WTC11 (cell line): ENCODE data around the gene NRG3. TPM values are rescaled to one million over a fixed set of nuclear protein-coding genes. Genes with fewer than 3 reads are reported as not detected.

Experiments
- ATAC-seq: fragments of 200-7000 bp; cut with Tn5 transposase; 2 replicates; pipeline ENCODE4 v1.10.0; 2021; ENCODE audit warnings: mild to moderate bottlenecking, moderate library complexity
- CTCF ChIA-PET: fragments of 300-600 bp; sonication (Branson Sonifier 250); formaldehyde crosslinking; loops from one replicate; lab custom pipeline; 2021; ENCODE audit warnings: antibody characterized with exemption; lab: Charles Lee
- POLR2A ChIA-PET: fragments of 350-600 bp; sonication (Branson Sonifier 250); formaldehyde crosslinking; loops from one replicate; lab custom pipeline; 2021; ENCODE audit warnings: antibody characterized with exemption; lab: Charles Lee
- DNase-seq: peaks from one replicate; pipeline ENCODE4 v3.0.0; 2021; ENCODE audit warnings: low spot score
- H3K27ac Mint-ChIP-seq: 2 replicates; pipeline ENCODE4 v1.8.0; 2021; ENCODE audit warnings: mixed read lengths
- H3K27me3 Mint-ChIP-seq: 2 replicates; pipeline ENCODE4 v1.8.0; 2021; ENCODE audit warnings: low read depth, mild to moderate bottlenecking, moderate library complexity, mixed read lengths
- H3K36me3 Mint-ChIP-seq: 2 replicates; pipeline ENCODE4 v1.8.0; 2021; ENCODE audit warnings: mixed read lengths
- H3K4me1 Mint-ChIP-seq: 2 replicates; pipeline ENCODE4 v1.8.0; 2022; ENCODE audit warnings: mixed read lengths
- H3K4me3 Mint-ChIP-seq: 2 replicates; pipeline ENCODE4 v1.8.0; 2021; ENCODE audit warnings: mild to moderate bottlenecking, moderate library complexity, mixed read lengths
- H3K9me3 Mint-ChIP-seq: 2 replicates; pipeline ENCODE4 v1.8.0; 2021; ENCODE audit warnings: mixed read lengths
- ATF1 ChIP-seq: sonication (generic); formaldehyde crosslinking; IDR thresholded peaks from 2 replicates; pipeline ENCODE4 v1.8.1; 2023; ENCODE audit warnings: mild to moderate bottlenecking, moderate library complexity, missing genetic modification reagents
- KAT7 ChIP-seq: sonication (generic); formaldehyde crosslinking; IDR thresholded peaks from 2 replicates; pipeline ENCODE4 v1.8.1; 2023; ENCODE audit warnings: missing genetic modification reagents, mild to moderate bottlenecking, borderline replicate concordance
- NFATC4 ChIP-seq: fragments of 250-450 bp; sonication (Bioruptor Pico); IDR thresholded peaks from 2 replicates; pipeline ENCODE4 v1.9.0; 2021; ENCODE audit warnings: mild to moderate bottlenecking
- NFYB ChIP-seq: sonication (generic); formaldehyde crosslinking; conservative IDR thresholded peaks from 2 replicates; pipeline ENCODE4 v1.8.0; 2022; ENCODE audit warnings: low read depth, missing genetic modification reagents
- NR3C1 ChIP-seq: sonication (generic); formaldehyde crosslinking; conservative IDR thresholded peaks from 2 replicates; pipeline ENCODE4 v1.8.1; 2023; ENCODE audit warnings: low read depth, mild to moderate bottlenecking, missing genetic modification reagents
- TEAD1 ChIP-seq: sonication (generic); formaldehyde crosslinking; IDR thresholded peaks from 2 replicates; pipeline ENCODE4 v1.8.0; 2022; ENCODE audit warnings: mild to moderate bottlenecking, missing genetic modification reagents
- TP53 ChIP-seq: sonication (generic); formaldehyde crosslinking; IDR thresholded peaks from 2 replicates; pipeline ENCODE4 v1.8.1; 2023; ENCODE audit warnings: mild to moderate bottlenecking, missing genetic modification reagents
- ZNF219 ChIP-seq: sonication (generic); formaldehyde crosslinking; IDR thresholded peaks from 2 replicates; pipeline ENCODE4 v1.8.0; 2023; ENCODE audit warnings: missing genetic modification reagents, mild to moderate bottlenecking, borderline replicate concordance
- total RNA-seq: library from RNA; stranded (reverse); gene quantifications from 3 replicates; pipeline ENCODE4 v1.2.3, GENCODE V29; 2021
- TF ChIP-seq, protein P1 (sequence below): sonication (generic); formaldehyde crosslinking; IDR thresholded peaks from 2 replicates; pipeline ENCODE4 v1.8.0; 2023; ENCODE audit warnings: missing genetic modification reagents, mild to moderate bottlenecking, borderline replicate concordance
- TF ChIP-seq, protein P2 (sequence below): sonication (generic); formaldehyde crosslinking; IDR thresholded peaks from 2 replicates; pipeline ENCODE4 v1.8.1; 2022; ENCODE audit warnings: mild to moderate bottlenecking, missing genetic modification reagents, moderate library complexity, borderline replicate concordance
- TF ChIP-seq, protein P3 (sequence below): sonication (generic); formaldehyde crosslinking; conservative IDR thresholded peaks from 2 replicates; pipeline ENCODE4 v1.8.1; 2023; ENCODE audit warnings: mild to moderate bottlenecking, low read depth, missing genetic modification reagents, moderate library complexity
- TF ChIP-seq, protein P4 (sequence below): fragments of 200-600 bp; IDR thresholded peaks from 2 replicates; pipeline ENCODE4 v1.8.0; 2022; ENCODE audit warnings: antibody characterized with exemption
- TF ChIP-seq, protein P5 (sequence below): sonication (generic); formaldehyde crosslinking; IDR thresholded peaks from 2 replicates; pipeline ENCODE4 v1.8.1; 2022; ENCODE audit warnings: low read depth, missing genetic modification reagents, borderline replicate concordance
- TF ChIP-seq, protein P6 (sequence below): sonication (generic); formaldehyde crosslinking; IDR thresholded peaks from 2 replicates; pipeline ENCODE4 v1.8.1; 2023; ENCODE audit warnings: mild to moderate bottlenecking, moderate library complexity, missing genetic modification reagents
- TF ChIP-seq, protein P7 (sequence below): sonication (generic); formaldehyde crosslinking; conservative IDR thresholded peaks from 2 replicates; pipeline ENCODE4 v1.8.1; 2022; ENCODE audit warnings: mild to moderate bottlenecking, missing genetic modification reagents
- TF ChIP-seq, protein P8 (sequence below): sonication (generic); formaldehyde crosslinking; IDR thresholded peaks from 2 replicates; pipeline ENCODE4 v1.8.0; 2022; ENCODE audit warnings: mild to moderate bottlenecking, missing genetic modification reagents

NRG3 gene
- total RNA-seq, 1 experiment from 2014 or later, result 7.0 TPM

DNA sequence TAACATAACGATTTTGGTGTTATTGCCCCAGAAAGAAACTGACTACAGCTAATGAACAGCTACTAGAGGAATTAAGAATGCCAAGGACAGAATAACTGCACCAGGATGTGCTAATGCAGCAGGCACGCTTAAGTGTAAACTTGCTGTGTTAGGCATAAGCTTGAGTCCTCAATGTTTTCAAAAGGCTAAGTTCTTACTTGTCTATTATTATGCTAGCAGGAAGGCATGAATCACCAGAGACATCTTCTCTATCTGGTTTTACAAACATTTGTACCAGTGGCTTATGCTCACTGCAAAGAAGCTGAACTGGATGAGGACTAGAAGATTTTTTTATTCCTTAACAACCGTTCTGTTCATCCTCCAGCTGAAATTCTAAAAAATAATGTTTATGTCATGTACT, 1035.3 kb downstream of the NRG3 start (continued):
- TF ChIP-seq, protein P1, sequence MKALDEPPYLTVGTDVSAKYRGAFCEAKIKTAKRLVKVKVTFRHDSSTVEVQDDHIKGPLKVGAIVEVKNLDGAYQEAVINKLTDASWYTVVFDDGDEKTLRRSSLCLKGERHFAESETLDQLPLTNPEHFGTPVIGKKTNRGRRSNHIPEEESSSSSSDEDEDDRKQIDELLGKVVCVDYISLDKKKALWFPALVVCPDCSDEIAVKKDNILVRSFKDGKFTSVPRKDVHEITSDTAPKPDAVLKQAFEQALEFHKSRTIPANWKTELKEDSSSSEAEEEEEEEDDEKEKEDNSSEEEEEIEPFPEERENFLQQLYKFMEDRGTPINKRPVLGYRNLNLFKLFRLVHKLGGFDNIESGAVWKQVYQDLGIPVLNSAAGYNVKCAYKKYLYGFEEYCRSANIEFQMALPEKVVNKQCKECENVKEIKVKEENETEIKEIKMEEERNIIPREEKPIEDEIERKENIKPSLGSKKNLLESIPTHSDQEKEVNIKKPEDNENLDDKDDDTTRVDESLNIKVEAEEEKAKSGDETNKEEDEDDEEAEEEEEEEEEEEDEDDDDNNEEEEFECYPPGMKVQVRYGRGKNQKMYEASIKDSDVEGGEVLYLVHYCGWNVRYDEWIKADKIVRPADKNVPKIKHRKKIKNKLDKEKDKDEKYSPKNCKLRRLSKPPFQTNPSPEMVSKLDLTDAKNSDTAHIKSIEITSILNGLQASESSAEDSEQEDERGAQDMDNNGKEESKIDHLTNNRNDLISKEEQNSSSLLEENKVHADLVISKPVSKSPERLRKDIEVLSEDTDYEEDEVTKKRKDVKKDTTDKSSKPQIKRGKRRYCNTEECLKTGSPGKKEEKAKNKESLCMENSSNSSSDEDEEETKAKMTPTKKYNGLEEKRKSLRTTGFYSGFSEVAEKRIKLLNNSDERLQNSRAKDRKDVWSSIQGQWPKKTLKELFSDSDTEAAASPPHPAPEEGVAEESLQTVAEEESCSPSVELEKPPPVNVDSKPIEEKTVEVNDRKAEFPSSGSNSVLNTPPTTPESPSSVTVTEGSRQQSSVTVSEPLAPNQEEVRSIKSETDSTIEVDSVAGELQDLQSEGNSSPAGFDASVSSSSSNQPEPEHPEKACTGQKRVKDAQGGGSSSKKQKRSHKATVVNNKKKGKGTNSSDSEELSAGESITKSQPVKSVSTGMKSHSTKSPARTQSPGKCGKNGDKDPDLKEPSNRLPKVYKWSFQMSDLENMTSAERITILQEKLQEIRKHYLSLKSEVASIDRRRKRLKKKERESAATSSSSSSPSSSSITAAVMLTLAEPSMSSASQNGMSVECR (CRISPR knock-in tag), result no peak
- TF ChIP-seq, protein P2, sequence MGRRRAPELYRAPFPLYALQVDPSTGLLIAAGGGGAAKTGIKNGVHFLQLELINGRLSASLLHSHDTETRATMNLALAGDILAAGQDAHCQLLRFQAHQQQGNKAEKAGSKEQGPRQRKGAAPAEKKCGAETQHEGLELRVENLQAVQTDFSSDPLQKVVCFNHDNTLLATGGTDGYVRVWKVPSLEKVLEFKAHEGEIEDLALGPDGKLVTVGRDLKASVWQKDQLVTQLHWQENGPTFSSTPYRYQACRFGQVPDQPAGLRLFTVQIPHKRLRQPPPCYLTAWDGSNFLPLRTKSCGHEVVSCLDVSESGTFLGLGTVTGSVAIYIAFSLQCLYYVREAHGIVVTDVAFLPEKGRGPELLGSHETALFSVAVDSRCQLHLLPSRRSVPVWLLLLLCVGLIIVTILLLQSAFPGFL (CRISPR knock-in tag), result no peak
- TF ChIP-seq ATF1 (no peak), ZNF219 (CRISPR knock-in tag) (no peak)

DNA sequence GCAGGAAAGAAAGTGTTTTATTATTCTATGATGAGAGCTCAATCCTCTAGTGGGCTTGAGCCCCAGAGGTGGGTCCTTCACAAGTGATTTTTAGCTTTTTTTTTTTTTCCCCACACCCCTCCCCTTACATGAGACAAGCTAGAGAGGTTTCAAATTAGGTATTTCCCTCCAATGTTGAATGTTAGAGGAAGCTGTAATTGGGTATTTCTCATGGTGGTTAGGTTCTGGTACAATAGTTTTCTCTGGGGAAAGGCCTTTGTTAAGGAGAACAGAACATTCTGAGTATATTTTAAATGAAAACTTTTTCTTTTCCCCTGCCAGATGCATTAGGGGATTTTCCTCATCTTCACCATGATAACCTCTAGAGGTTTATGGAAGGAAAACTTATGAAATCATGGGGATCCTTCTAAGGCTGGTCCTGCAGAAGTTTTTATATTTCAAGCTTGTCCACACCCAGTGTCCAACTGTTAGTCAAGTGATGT, 1039.7 kb downstream of the NRG3 start:
- Mint-ChIP-seq H3K4me3 (no peak overlapping the region), H3K36me3 (peaks cover 3% of the 10 kb centered on the region), H3K9me3 (peaks cover 4% of the 10 kb centered on the region), H3K27ac (no peak overlapping the region), H3K4me1 (no peaks in the 10 kb centered on the region), H3K27me3 (no peaks in the 10 kb centered on the region)
- DNase-seq (no peak), ATAC-seq (no peak)
- ChIA-PET CTCF (interaction anchor here (0.6 kb wide), 1 partner anchor 765 kb away, joined by 4 read pairs; no protein-coding TSS in a partner anchor), POLR2A (no interaction called here)
- TF ChIP-seq, protein P3, sequence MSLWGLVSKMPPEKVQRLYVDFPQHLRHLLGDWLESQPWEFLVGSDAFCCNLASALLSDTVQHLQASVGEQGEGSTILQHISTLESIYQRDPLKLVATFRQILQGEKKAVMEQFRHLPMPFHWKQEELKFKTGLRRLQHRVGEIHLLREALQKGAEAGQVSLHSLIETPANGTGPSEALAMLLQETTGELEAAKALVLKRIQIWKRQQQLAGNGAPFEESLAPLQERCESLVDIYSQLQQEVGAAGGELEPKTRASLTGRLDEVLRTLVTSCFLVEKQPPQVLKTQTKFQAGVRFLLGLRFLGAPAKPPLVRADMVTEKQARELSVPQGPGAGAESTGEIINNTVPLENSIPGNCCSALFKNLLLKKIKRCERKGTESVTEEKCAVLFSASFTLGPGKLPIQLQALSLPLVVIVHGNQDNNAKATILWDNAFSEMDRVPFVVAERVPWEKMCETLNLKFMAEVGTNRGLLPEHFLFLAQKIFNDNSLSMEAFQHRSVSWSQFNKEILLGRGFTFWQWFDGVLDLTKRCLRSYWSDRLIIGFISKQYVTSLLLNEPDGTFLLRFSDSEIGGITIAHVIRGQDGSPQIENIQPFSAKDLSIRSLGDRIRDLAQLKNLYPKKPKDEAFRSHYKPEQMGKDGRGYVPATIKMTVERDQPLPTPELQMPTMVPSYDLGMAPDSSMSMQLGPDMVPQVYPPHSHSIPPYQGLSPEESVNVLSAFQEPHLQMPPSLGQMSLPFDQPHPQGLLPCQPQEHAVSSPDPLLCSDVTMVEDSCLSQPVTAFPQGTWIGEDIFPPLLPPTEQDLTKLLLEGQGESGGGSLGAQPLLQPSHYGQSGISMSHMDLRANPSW (CRISPR knock-in tag), result no peak
- TF ChIP-seq NFATC4 (CRISPR knock-in tag) (no peak), NR3C1 (no peak), KAT7 (CRISPR knock-in tag) (no peak), TP53 (CRISPR knock-in tag) (no peak), TEAD1 (no peak), NFYB (CRISPR knock-in tag) (no peak)
- TF ChIP-seq, protein P4, sequence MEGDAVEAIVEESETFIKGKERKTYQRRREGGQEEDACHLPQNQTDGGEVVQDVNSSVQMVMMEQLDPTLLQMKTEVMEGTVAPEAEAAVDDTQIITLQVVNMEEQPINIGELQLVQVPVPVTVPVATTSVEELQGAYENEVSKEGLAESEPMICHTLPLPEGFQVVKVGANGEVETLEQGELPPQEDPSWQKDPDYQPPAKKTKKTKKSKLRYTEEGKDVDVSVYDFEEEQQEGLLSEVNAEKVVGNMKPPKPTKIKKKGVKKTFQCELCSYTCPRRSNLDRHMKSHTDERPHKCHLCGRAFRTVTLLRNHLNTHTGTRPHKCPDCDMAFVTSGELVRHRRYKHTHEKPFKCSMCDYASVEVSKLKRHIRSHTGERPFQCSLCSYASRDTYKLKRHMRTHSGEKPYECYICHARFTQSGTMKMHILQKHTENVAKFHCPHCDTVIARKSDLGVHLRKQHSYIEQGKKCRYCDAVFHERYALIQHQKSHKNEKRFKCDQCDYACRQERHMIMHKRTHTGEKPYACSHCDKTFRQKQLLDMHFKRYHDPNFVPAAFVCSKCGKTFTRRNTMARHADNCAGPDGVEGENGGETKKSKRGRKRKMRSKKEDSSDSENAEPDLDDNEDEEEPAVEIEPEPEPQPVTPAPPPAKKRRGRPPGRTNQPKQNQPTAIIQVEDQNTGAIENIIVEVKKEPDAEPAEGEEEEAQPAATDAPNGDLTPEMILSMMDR, result no peak
- TF ChIP-seq, protein P5, sequence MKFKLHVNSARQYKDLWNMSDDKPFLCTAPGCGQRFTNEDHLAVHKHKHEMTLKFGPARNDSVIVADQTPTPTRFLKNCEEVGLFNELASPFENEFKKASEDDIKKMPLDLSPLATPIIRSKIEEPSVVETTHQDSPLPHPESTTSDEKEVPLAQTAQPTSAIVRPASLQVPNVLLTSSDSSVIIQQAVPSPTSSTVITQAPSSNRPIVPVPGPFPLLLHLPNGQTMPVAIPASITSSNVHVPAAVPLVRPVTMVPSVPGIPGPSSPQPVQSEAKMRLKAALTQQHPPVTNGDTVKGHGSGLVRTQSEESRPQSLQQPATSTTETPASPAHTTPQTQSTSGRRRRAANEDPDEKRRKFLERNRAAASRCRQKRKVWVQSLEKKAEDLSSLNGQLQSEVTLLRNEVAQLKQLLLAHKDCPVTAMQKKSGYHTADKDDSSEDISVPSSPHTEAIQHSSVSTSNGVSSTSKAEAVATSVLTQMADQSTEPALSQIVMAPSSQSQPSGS (CRISPR knock-in tag), result no peak
- TF ChIP-seq, protein P6, sequence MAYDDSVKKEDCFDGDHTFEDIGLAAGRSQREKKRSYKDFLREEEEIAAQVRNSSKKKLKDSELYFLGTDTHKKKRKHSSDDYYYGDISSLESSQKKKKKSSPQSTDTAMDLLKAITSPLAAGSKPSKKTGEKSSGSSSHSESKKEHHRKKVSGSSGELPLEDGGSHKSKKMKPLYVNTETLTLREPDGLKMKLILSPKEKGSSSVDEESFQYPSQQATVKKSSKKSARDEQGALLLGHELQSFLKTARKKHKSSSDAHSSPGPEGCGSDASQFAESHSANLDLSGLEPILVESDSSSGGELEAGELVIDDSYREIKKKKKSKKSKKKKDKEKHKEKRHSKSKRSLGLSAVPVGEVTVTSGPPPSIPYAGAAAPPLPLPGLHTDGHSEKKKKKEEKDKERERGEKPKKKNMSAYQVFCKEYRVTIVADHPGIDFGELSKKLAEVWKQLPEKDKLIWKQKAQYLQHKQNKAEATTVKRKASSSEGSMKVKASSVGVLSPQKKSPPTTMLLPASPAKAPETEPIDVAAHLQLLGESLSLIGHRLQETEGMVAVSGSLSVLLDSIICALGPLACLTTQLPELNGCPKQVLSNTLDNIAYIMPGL (CRISPR knock-in tag), result no peak
- TF ChIP-seq, protein P7, sequence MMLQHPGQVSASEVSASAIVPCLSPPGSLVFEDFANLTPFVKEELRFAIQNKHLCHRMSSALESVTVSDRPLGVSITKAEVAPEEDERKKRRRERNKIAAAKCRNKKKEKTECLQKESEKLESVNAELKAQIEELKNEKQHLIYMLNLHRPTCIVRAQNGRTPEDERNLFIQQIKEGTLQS, result no peak
- TF ChIP-seq, protein P8, sequence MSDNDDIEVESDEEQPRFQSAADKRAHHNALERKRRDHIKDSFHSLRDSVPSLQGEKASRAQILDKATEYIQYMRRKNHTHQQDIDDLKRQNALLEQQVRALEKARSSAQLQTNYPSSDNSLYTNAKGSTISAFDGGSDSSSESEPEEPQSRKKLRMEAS (CRISPR knock-in tag), result no peak
